ENCODE measurements around the gene ZMYM4.

ZMYM4 gene

GRCh38 chr1:35280006-35280405 lies 11.5 kb downstream of the ZMYM4 start:
- H3K27ac ChIP-seq (ENCODE audit: low read length) = no peak overlapping the region
- no peaks in the 10 kb centered on the region for H3K4me1 ChIP-seq (ENCODE audit: control insufficient read depth, low read depth, low read length)
- H3K9ac ChIP-seq (ENCODE audit: low read length) = no peak overlapping the region
- no peaks in the 10 kb centered on the region for H3K27me3 ChIP-seq (ENCODE audit: control insufficient read depth, insufficient read depth, low read length)
- peaks cover 11% of the 10 kb centered on the region for H3K36me3 ChIP-seq (ENCODE audit: control insufficient read depth, low read depth, low read length)
- no peaks in the 10 kb centered on the region for H3K9me3 ChIP-seq (ENCODE audit: control insufficient read depth, low read depth, low read length)
- H3K4me3 ChIP-seq (ENCODE audit: low read length) = no peak overlapping the region

- peaks cover 11% of the 10 kb centered on the region for H3K36me3 ChIP-seq (ENCODE audit: control insufficient read depth, low read depth, low read length)
- H3K27me3 ChIP-seq (ENCODE audit: control insufficient read depth, insufficient read depth, low read length) = no peaks in the 10 kb centered on the region
- no peaks in the 10 kb centered on the region for H3K4me1 ChIP-seq (ENCODE audit: control insufficient read depth, low read depth, low read length)
- H3K9ac ChIP-seq (ENCODE audit: low read length) = no peak overlapping the region
- no peak overlapping the region for H3K27ac ChIP-seq (ENCODE audit: low read length)
- H3K9me3 ChIP-seq (ENCODE audit: control insufficient read depth, low read depth, low read length) = no peaks in the 10 kb centered on the region
- H3K4me3 ChIP-seq (ENCODE audit: low read length) = no peak overlapping the region
Measured at GRCh38 chr1:35281565-35281964, 13.1 kb downstream of the ZMYM4 start.

- Histone ChIP-seq H3K4me3 (ENCODE audit: low read length) (no peak overlapping the region), H3K4me1 (ENCODE audit: control insufficient read depth, low read depth, low read length) (no peaks in the 10 kb centered on the region), H3K27me3 (ENCODE audit: control insufficient read depth, insufficient read depth, low read length) (no peaks in the 10 kb centered on the region), H3K36me3 (ENCODE audit: control insufficient read depth, low read depth, low read length) (peaks cover 11% of the 10 kb centered on the region), H3K9me3 (ENCODE audit: control insufficient read depth, low read depth, low read length) (no peaks in the 10 kb centered on the region), H3K27ac (ENCODE audit: low read length) (no peak overlapping the region), H3K9ac (ENCODE audit: low read length) (no peak overlapping the region)
Measured at GRCh38 chr1:35282172-35282571, 13.7 kb downstream of the ZMYM4 start.

- Histone ChIP-seq H3K9me3 (ENCODE audit: control insufficient read depth, low read depth, low read length) (no peaks in the 10 kb centered on the region), H3K27me3 (ENCODE audit: control insufficient read depth, insufficient read depth, low read length) (no peaks in the 10 kb centered on the region), H3K27ac (ENCODE audit: low read length) (no peak overlapping the region), H3K4me1 (ENCODE audit: control insufficient read depth, low read depth, low read length) (no peaks in the 10 kb centered on the region), H3K36me3 (ENCODE audit: control insufficient read depth, low read depth, low read length) (peaks cover 3% of the 10 kb centered on the region), H3K9ac (ENCODE audit: low read length) (no peak overlapping the region), H3K4me3 (ENCODE audit: low read length) (no peak overlapping the region)
Measured at GRCh38 chr1:35284852-35285251, 16.3 kb downstream of the ZMYM4 start.

DNA sequence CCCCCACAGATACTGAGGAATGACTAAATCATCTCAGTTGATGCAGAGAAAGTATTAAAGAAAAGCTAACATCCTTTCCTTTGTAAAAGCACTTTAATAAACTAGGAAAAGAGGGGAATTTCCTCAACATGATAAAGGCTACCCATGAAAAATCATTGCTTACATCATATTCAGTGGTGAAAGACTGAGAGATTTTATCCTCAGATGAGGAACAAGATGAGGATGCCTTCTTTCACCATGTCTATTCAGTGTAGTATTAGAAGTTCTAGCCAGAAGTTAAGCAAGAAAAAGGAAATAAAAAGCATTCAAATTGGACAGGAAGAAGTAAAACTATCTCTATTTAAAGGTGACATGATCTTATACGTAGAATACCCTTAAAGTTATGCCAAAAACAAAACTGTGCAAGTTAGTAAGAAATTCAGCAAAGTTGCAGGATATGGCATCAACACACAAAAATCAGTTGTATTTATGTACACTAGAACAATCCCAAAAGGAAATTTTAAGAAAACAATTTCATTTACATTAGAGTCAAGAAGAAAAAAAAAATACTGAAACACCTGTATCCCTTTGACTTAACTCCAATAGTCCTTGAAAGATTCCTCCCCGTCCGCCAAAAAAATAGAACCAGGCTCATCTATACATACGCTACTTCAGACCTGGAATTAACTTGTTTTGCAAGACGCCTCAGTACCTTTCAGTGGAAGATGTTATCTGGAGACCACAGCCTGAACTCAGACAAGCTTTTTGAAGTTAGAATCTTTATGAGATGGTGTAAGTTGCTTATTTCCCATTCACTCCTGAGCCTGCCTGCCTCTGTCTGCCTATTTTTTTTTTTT lies 17.5 kb downstream of the ZMYM4 start:
- no peak overlapping the region for H3K4me3 ChIP-seq (ENCODE audit: low read length)
- H3K27ac ChIP-seq (ENCODE audit: low read length) = no peak overlapping the region
- H3K9ac ChIP-seq (ENCODE audit: low read length) = no peak overlapping the region
- H3K27me3 ChIP-seq (ENCODE audit: control insufficient read depth, insufficient read depth, low read length) = no peaks in the 10 kb centered on the region
- no peaks in the 10 kb centered on the region for H3K9me3 ChIP-seq (ENCODE audit: control insufficient read depth, low read depth, low read length)
- H3K36me3 ChIP-seq (ENCODE audit: control insufficient read depth, low read depth, low read length) = peaks cover 3% of the 10 kb centered on the region
- H3K4me1 ChIP-seq (ENCODE audit: control insufficient read depth, low read depth, low read length) = no peaks in the 10 kb centered on the region

- no peak overlapping the region for H3K27ac ChIP-seq (ENCODE audit: low read length)
Measured at GRCh38 chr1:35287807-35288640, 19.5 kb downstream of the ZMYM4 start.

DNA sequence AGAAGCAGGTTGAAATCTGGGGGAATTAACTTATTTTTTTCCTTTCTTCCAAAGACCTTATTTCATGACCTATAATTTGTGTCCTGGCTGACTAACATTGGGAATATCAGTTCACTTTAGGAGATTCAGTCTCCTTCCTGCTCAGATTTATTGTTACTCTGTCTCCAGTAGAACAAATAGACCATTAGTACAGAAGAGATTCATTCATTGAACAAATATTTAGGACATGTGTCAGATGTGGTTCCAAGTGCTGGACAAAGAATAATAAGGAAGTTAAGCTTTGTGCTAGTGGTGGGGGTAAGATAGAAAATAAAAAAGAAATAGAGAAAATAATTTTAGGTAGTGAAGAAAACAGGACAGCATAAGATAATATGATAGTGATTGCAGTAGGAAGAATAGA lies 20.3 kb downstream of the ZMYM4 start:
- H3K27me3 ChIP-seq (ENCODE audit: control insufficient read depth, insufficient read depth, low read length) = no peaks in the 10 kb centered on the region
- H3K27ac ChIP-seq (ENCODE audit: low read length) = no peak overlapping the region
- no peaks in the 10 kb centered on the region for H3K9me3 ChIP-seq (ENCODE audit: control insufficient read depth, low read depth, low read length)
- H3K9ac ChIP-seq (ENCODE audit: low read length) = no peak overlapping the region
- no peak overlapping the region for H3K4me3 ChIP-seq (ENCODE audit: low read length)
- no peaks in the 10 kb centered on the region for H3K36me3 ChIP-seq (ENCODE audit: control insufficient read depth, low read depth, low read length)
- H3K4me1 ChIP-seq (ENCODE audit: control insufficient read depth, low read depth, low read length) = no peaks in the 10 kb centered on the region

More at GRCh38 chr1:35287807-35288640, 19.5 kb downstream of the ZMYM4 start:
- no peak overlapping the region for H3K9ac ChIP-seq (ENCODE audit: low read length)
- H3K4me1 ChIP-seq (ENCODE audit: control insufficient read depth, low read depth, low read length) = no peaks in the 10 kb centered on the region
- no peaks in the 10 kb centered on the region for H3K27me3 ChIP-seq (ENCODE audit: control insufficient read depth, insufficient read depth, low read length)
- H3K4me3 ChIP-seq (ENCODE audit: low read length) = no peak overlapping the region
- no peaks in the 10 kb centered on the region for H3K36me3 ChIP-seq (ENCODE audit: control insufficient read depth, low read depth, low read length)
- H3K9me3 ChIP-seq (ENCODE audit: control insufficient read depth, low read depth, low read length) = no peaks in the 10 kb centered on the region

DNA sequence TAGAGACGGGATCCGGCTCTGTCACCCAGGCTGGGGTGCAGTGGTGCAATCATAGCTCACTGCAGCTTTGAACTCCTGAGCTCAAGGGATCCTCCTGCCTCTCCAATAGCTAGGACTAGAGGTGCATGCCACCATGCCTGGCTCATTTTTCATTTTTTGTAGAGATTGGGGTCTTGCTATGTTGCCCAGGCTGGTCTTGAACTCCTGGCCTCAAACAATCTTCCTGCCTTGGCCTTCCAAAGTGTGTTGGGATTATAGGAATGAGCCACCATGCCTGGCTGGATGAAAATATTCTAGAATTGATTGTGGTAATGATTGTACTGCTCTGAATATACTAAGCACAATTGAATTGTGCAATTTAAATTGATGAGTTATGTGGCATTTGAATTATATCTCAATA lies 21.9 kb downstream of the ZMYM4 start:
- Histone ChIP-seq H3K9me3 (ENCODE audit: control insufficient read depth, low read depth, low read length) (no peaks in the 10 kb centered on the region), H3K4me3 (ENCODE audit: low read length) (no peak overlapping the region), H3K27ac (ENCODE audit: low read length) (no peak overlapping the region), H3K9ac (ENCODE audit: low read length) (no peak overlapping the region), H3K36me3 (ENCODE audit: control insufficient read depth, low read depth, low read length) (no peaks in the 10 kb centered on the region), H3K4me1 (ENCODE audit: control insufficient read depth, low read depth, low read length) (no peaks in the 10 kb centered on the region), H3K27me3 (ENCODE audit: control insufficient read depth, insufficient read depth, low read length) (no peaks in the 10 kb centered on the region)

DNA sequence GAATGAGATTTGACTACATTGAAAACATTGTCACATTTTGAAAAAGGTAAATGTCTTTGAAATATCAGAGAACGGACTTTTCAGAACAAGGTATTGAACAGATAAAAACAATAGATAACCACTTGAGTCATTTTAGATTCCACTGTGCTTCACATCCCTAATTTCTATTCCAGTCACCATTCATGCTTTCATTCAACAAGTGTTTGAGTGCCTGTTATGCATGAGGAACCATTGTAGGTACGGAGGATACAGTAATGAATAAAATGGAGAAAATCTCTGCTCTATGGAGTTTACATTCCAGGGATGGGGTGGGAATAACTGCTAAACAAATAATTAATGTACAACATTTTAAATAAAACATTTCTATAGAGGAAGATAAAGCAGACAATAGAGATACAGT lies 26.3 kb downstream of the ZMYM4 start:
- H3K4me1 ChIP-seq (ENCODE audit: control insufficient read depth, low read depth, low read length) = no peaks in the 10 kb centered on the region
- H3K36me3 ChIP-seq (ENCODE audit: control insufficient read depth, low read depth, low read length) = peaks cover 15% of the 10 kb centered on the region
- H3K4me3 ChIP-seq (ENCODE audit: low read length) = no peak overlapping the region
- H3K9me3 ChIP-seq (ENCODE audit: control insufficient read depth, low read depth, low read length) = no peaks in the 10 kb centered on the region
- no peak overlapping the region for H3K9ac ChIP-seq (ENCODE audit: low read length)
- H3K27ac ChIP-seq (ENCODE audit: low read length) = no peak overlapping the region
- H3K27me3 ChIP-seq (ENCODE audit: control insufficient read depth, insufficient read depth, low read length) = no peaks in the 10 kb centered on the region

DNA sequence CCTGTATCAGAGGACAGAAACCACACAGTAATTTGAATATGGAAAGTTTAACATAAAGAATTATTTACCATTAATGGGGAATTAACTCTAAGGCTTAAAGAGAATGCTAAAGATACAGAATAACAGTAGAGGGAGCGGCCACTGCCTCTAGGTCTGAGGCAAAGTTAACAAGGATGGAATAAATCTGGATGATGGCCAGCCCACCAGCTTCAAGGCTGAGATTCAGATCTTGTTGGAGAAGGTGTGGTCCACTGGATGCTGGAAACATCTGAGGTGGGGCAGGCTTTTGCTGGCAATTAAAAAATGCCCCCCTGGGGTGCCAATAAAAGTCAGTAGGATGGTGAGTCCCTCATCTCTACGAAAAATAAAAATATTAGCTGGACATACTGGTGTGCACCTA lies 29.4 kb downstream of the ZMYM4 start:
- Histone ChIP-seq H3K4me1 (ENCODE audit: control insufficient read depth, low read depth, low read length) (no peaks in the 10 kb centered on the region), H3K27me3 (ENCODE audit: control insufficient read depth, insufficient read depth, low read length) (no peaks in the 10 kb centered on the region), H3K9ac (ENCODE audit: low read length) (no peak overlapping the region), H3K4me3 (ENCODE audit: low read length) (no peak overlapping the region), H3K27ac (ENCODE audit: low read length) (no peak overlapping the region), H3K9me3 (ENCODE audit: control insufficient read depth, low read depth, low read length) (no peaks in the 10 kb centered on the region), H3K36me3 (ENCODE audit: control insufficient read depth, low read depth, low read length) (peaks cover 15% of the 10 kb centered on the region)

DNA sequence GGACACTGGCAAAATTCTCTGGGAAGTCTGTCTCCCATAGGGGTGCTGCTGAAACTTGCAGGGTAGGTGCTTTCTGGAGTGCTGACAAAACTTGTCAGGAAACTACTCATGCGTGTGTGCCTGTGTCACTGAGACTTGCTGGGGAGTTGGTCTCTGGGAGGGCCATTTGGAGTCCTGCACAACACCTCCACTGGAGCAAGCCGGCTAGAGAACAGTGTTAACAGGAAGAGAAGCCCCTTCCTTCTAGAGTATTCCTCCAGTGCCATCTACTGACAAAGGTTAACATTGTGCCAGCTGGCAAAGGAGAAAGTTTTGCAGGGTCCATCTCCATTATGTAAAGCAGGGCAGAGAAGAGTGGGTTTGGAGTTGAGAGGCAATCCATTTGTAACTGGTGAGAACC lies 30.0 kb downstream of the ZMYM4 start:
- Histone ChIP-seq H3K4me1 (ENCODE audit: control insufficient read depth, low read depth, low read length) (no peaks in the 10 kb centered on the region), H3K9me3 (ENCODE audit: control insufficient read depth, low read depth, low read length) (no peaks in the 10 kb centered on the region), H3K9ac (ENCODE audit: low read length) (no peak overlapping the region), H3K27me3 (ENCODE audit: control insufficient read depth, insufficient read depth, low read length) (no peaks in the 10 kb centered on the region), H3K4me3 (ENCODE audit: low read length) (no peak overlapping the region), H3K27ac (ENCODE audit: low read length) (no peak overlapping the region), H3K36me3 (ENCODE audit: control insufficient read depth, low read depth, low read length) (peaks cover 15% of the 10 kb centered on the region)
